Heart left ventricle (tissue), 13 donors: ENCODE data around the gene IGFBP6.

ENCODE experiments used
- CTCF ChIP-seq, 12 donors: fragments of 200-600 bp; sonication (generic) in 4 of 12; IDR thresholded peaks; one replicate each; pipeline versions ENCODE4 v1.5.0 to v1.8.0; 2018 to 2022; ENCODE audit warnings: antibody characterized with exemption in 12 of 12, mild to moderate bottlenecking in 5 of 12
- POLR2A ChIP-seq, 2 donors: fragments of 450-650 bp; IDR thresholded peaks; one replicate each; pipeline ENCODE4 v1.6.1; 2017; ENCODE audit warnings: antibody characterized with exemption in 2 of 2, mild to moderate bottlenecking in 2 of 2, moderate library complexity in 2 of 2
- donor health status: ischemic (EF 13 %, LVEDD 7.1; RV severe dilation, severe dysfunction).
- donor health status: DM: no; HTN: yes; CAD: no.
- donor health status: DM: no; HTN: no; CAD: no.
- donor health status: ischemic (EF 25% LVEDD 6.9; RV normal size, moderate dysfunction).
- donor health status: ischemic (EF 25% LVEDD 5.7; RV mildly dilated, moderate dysfunction).
- donor health status: ischemic (EF 35%, LVEDD 5.7; RV mildly dilated, moderate dysfunction).
- donor health status: nonischemic (EF 11% LVEDD 7.7; RV severe dilation, severe dysfunction).
- donor health status: DM: yes; HTN: yes; CAD: no.
- donor health status: PGD.
- donor health status: ischemic (EF 29% LVEDD 5.4; RV normal size, mild dysfunction).
- donor health status: nonischemic (EF 23%, LVEDD 6.1; RV moderate dilation, normal function).

- TF ChIP-seq CTCF (IDR thresholded peaks at IDR 0.05) (no peak), POLR2A (IDR thresholded peaks at IDR 0.05) (no peak)
Measured at GRCh38 chr12:53067993-53068770, 29.3 kb upstream of the IGFBP6 start.
